Endothelial cell of umbilical vein (primary cell): ENCODE results near the gene KDM4B. TPM values are rescaled to one million over a fixed set of nuclear protein-coding genes. Genes with fewer than 3 reads are reported as not detected.

ENCODE experiments used
- BruUV-seq: library from RNA; stranded (reverse); fragments of 400-500 nt; replicated peaks from 2 replicates; lab custom pipeline; 2021; lab: Mats Ljungman, UMichigan
- CTCF ChIA-PET: fragments of 300-600, 350-600 bp; sonication (Branson Sonifier 250); formaldehyde crosslinking; loops from one replicate; lab custom pipeline; 2021; ENCODE audit warnings: antibody characterized with exemption, inconsistent platforms; lab: Charles Lee
- POLR2A ChIA-PET: fragments of 300-600, 350-600 bp; sonication (Branson Sonifier 250); formaldehyde crosslinking; loops from one replicate; lab custom pipeline; 2021; ENCODE audit warnings: antibody characterized with exemption, inconsistent platforms; lab: Charles Lee
- DNase-seq: peaks from one replicate; pipeline ENCODE4 v3.0.0-alpha.2; 2011; ENCODE audit warnings: low read depth, low spot score
- FAIRE-seq: peaks from 2 replicates; lab custom pipeline; 2011; peaks lifted over from hg19 to GRCh38; lab: Jason Lieb, UNC
- H2AFZ ChIP-seq: 2 replicates; pipeline ENCODE4 v1.6.0; 2012; ENCODE audit warnings: low read depth, low read length, control low read depth, inconsistent platforms
- H3K27ac ChIP-seq: 2 replicates; pipeline ENCODE4 v1.5.1; 2011; ENCODE audit warnings: low read depth, mild to moderate bottlenecking, control low read depth, low read length, moderate library complexity; ENCODE audit not compliant: insufficient read depth
- H3K27me3 ChIP-seq, 2 experiments: 2 replicates each; pipeline versions ENCODE4 v1.6.0 to v1.6.1; 2011; ENCODE audit warnings: low read length in 2 of 2, mixed read lengths in 1 of 2; ENCODE audit not compliant: control insufficient read depth in 2 of 2, insufficient read depth in 2 of 2
- H3K36me3 ChIP-seq, 2 experiments: 2 replicates in 1 of 2; 3 replicates in 1 of 2; pipeline ENCODE4 v1.5.1; 2011; ENCODE audit warnings: low read length in 2 of 2, mild to moderate bottlenecking in 1 of 2, moderate library complexity in 1 of 2; ENCODE audit not compliant: control insufficient read depth in 2 of 2, insufficient read depth in 2 of 2; ENCODE audit errors: extremely low read depth in 1 of 2
- H3K4me1 ChIP-seq: 3 replicates; pipeline ENCODE4 v1.5.1; 2011; ENCODE audit warnings: mild to moderate bottlenecking, low read length; ENCODE audit not compliant: control insufficient read depth, insufficient read depth; ENCODE audit errors: extremely low read depth
- H3K4me2 ChIP-seq: 2 replicates; pipeline ENCODE4 v1.6.1; 2011; ENCODE audit warnings: low read length, control low read depth, mixed read lengths; ENCODE audit not compliant: insufficient read depth
- H3K4me3 ChIP-seq, 3 experiments: fragments of 200-600 bp in 1 of 3; sonication (generic), shearing (Covaris generic) in 1 of 3; replicated peaks in 1 of 3; 2 replicates each; pipeline ENCODE4 v1.5.1; 2011 to 2016; ENCODE audit warnings: control low read depth in 3 of 3, low read length in 3 of 3, mild to moderate bottlenecking in 2 of 3, inconsistent platforms in 1 of 3, low read depth in 1 of 3, moderate library complexity in 1 of 3; ENCODE audit not compliant: insufficient read depth in 1 of 3
- H3K79me2 ChIP-seq: 2 replicates; pipeline ENCODE4 v1.6.0; 2012; ENCODE audit warnings: low read length, inconsistent platforms; ENCODE audit not compliant: control insufficient read depth, insufficient read depth
- H3K9ac ChIP-seq: replicated peaks from 2 replicates; pipeline ENCODE3; 2011; ENCODE audit warnings: low read length, control low read depth; ENCODE audit not compliant: insufficient read depth; ENCODE audit errors: extremely low read depth
- H3K9me1 ChIP-seq: replicated peaks from 3 replicates; pipeline ENCODE4 v1.6.0; 2011; ENCODE audit warnings: mild to moderate bottlenecking, low read length; ENCODE audit not compliant: control insufficient read depth, insufficient read depth; ENCODE audit errors: extremely low read depth
- H3K9me3 ChIP-seq: replicated peaks from 2 replicates; pipeline ENCODE4 v1.5.1; 2012; ENCODE audit warnings: low read length, inconsistent platforms; ENCODE audit not compliant: control insufficient read depth, insufficient read depth
- H4K20me1 ChIP-seq: replicated peaks from 2 replicates; pipeline ENCODE3; 2011; ENCODE audit warnings: mild to moderate bottlenecking, low read length; ENCODE audit not compliant: control insufficient read depth, insufficient read depth; ENCODE audit errors: extremely low read depth
- CTCF ChIP-seq, 2 donors: IDR thresholded peaks; 1 replicate in 1 of 2; 2 replicates in 1 of 2; pipeline ENCODE4 v1.5.1; 2011; ENCODE audit warnings: low read length in 2 of 2, mild to moderate bottlenecking in 2 of 2, moderate library complexity in 2 of 2, control low read depth in 1 of 2, inconsistent platforms in 1 of 2, low read depth in 1 of 2; ENCODE audit not compliant: insufficient read depth in 1 of 2; ENCODE audit errors: extremely low read depth in 1 of 2
- EZH2 ChIP-seq: IDR thresholded peaks from 2 replicates; pipeline ENCODE4 v1.6.1; 2012; ENCODE audit warnings: borderline replicate concordance, low read depth, mild to moderate bottlenecking, moderate library complexity, low read length, inconsistent platforms; ENCODE audit not compliant: severe bottlenecking
- FOS ChIP-seq: IDR thresholded peaks from 2 replicates; pipeline ENCODE4 v1.6.1; 2011; ENCODE audit warnings: mild to moderate bottlenecking, low read length, moderate library complexity, borderline replicate concordance; ENCODE audit not compliant: insufficient read depth
- GATA2 ChIP-seq: IDR thresholded peaks from 2 replicates; pipeline ENCODE4 v1.7.0; 2011; ENCODE audit warnings: low read depth, mild to moderate bottlenecking, moderate library complexity, mixed read lengths, low read length; ENCODE audit not compliant: insufficient read length, insufficient read depth
- JUN ChIP-seq: IDR thresholded peaks from 2 replicates; pipeline ENCODE4 v1.6.1; 2011; ENCODE audit warnings: borderline replicate concordance, low read depth; ENCODE audit not compliant: insufficient read length, insufficient read depth
- MAX ChIP-seq: IDR thresholded peaks from 2 replicates; pipeline ENCODE4 v1.6.1; 2011; ENCODE audit not compliant: insufficient read depth, insufficient read length
- POLR2A ChIP-seq: IDR thresholded peaks from 2 replicates; pipeline ENCODE4 v1.6.1; 2012; ENCODE audit warnings: low read depth, mild to moderate bottlenecking, control low read depth, low read length
- POLR2AphosphoS5 ChIP-seq: IDR thresholded peaks from 2 replicates; pipeline ENCODE4 v1.6.1; 2012; ENCODE audit warnings: low read depth, mild to moderate bottlenecking, control low read depth, low read length, moderate library complexity; ENCODE audit not compliant: insufficient read depth
- dilution Hi-C: fragments of 300-500 bp; cut with MboI; formaldehyde crosslinking; loops from one replicate; pipeline ENCODE4 v1.15.0; 2019; ENCODE audit warnings: low sequenced_read_pairs; ENCODE audit not compliant: extremely low pct_ligation_motif_present
- intact Hi-C: fragments of 100-400 bp; cut with micrococcal nuclease; formaldehyde crosslinking; loops from one replicate; pipeline ENCODE4 v1.10.0; 2022
- polyA plus RNA-seq, 4 experiments: library from polyadenylated mRNA; depleted of rRNA in 3 of 4; stranded (reverse) in 3 of 4; unstranded in 1 of 4; fragments of >200 nt; gene quantifications; 2 replicates each; pipeline versions ENCODE4 v1.2.1 to v1.2.3, GENCODE V29; 2011 to 2012; ENCODE audit warnings: missing spikeins in 1 of 4
- total RNA-seq: library from RNA; stranded (reverse); gene quantifications from 2 replicates; pipeline ENCODE4 v1.2.3, GENCODE V29; 2021

The KDM4B gene
- total and polyA plus RNA-seq, 2 donors (not counting 3 experiments of a cell fraction or from before 2014, with no cell fraction given) = 12.4 to 37.2 TPM

GRCh38 chr19:5124111-5124855 is 155.4 kb downstream of the KDM4B start:
- dilution Hi-C loops = no loop called here
- no TSS peak for BruUV-seq
- H3K27ac ChIP-seq = no peak overlapping the region

GRCh38 chr19:5125376-5125775 is 156.5 kb downstream of the KDM4B start:
- ChIA-PET CTCF (no interaction called here), POLR2A (no interaction called here)
- no peak overlapping the region for H3K4me3 ChIP-seq
- no peaks in the 10 kb centered on the region for H3K4me1 ChIP-seq
- H4K20me1 ChIP-seq = no peaks in the 10 kb centered on the region
- no TSS peak for BruUV-seq
- no peak overlapping the region for H3K27ac ChIP-seq
- H2AFZ ChIP-seq = no peak overlapping the region
- H3K9me1 ChIP-seq = no peaks in the 10 kb centered on the region
- H3K9me3 ChIP-seq = no peaks in the 10 kb centered on the region
- DNase-seq = no peak
- intact Hi-C loops = loop anchor here (5.0 kb wide), 1 partner anchor 68 kb away; no protein-coding TSS in a partner anchor
- no peaks in the 10 kb centered on the region for H3K27me3 ChIP-seq
- no peak overlapping the region for H3K4me2 ChIP-seq
- dilution Hi-C loops = no loop called here
- H3K79me2 ChIP-seq = no peaks in the 10 kb centered on the region
- H3K36me3 ChIP-seq = peaks cover 0 to 17% of the 10 kb centered on the region in 2 experiments
- no peak for TF ChIP-seq GATA2
- no peak for TF ChIP-seq MAX
- TF ChIP-seq EZH2 = no peak
- TF ChIP-seq POLR2A = no peak
- no peak for TF ChIP-seq CTCF (IDR thresholded peaks at IDR 0.05; ENCODE audit: extremely low read depth in 1 of 2, insufficient read depth in 1 of 2, low read depth in 1 of 2, low read length in 2 of 2)
- no peak for TF ChIP-seq FOS
- TF ChIP-seq POLR2AphosphoS5 = no peak
- TF ChIP-seq JUN = no peak
- FAIRE-seq = no peak
- no peak overlapping the region for H3K9ac ChIP-seq

More at GRCh38 chr19:5124111-5124855, 155.4 kb downstream of the KDM4B start:
- CTCF ChIA-PET = no interaction called here
- DNase-seq (no peak), FAIRE-seq (no peak)
- TF ChIP-seq JUN = no peak
- Histone ChIP-seq H4K20me1 (no peaks in the 10 kb centered on the region), H3K4me3 (no peak overlapping the region), H2AFZ (no peak overlapping the region), H3K9me1 (no peaks in the 10 kb centered on the region), H3K9ac (no peak overlapping the region), H3K36me3 (peaks cover 0 to 17% of the 10 kb centered on the region in 2 experiments), H3K79me2 (no peaks in the 10 kb centered on the region), H3K27me3 (no peaks in the 10 kb centered on the region), H3K4me2 (no peak overlapping the region), H3K4me1 (no peaks in the 10 kb centered on the region), H3K9me3 (no peaks in the 10 kb centered on the region)
- intact Hi-C loops = no loop called here
- POLR2A ChIA-PET = no interaction called here
